ENCODE results near the gene TADA3. TPM values are rescaled to one million over a fixed set of nuclear protein-coding genes. Genes with fewer than 3 reads are reported as not detected.
"Not testable (repeated sequence)": the region's sequence is repeated elsewhere in the genome, so short reads cannot be mapped to it uniquely, and the experiment has no call there.

Gene TADA3
- polyA plus RNA-seq, 1 donor: 61.8 TPM

GRCh38 chr3:9784965-9785364 lies 7.3 kb downstream of the TADA3 start:
- no peak for DNase-seq (ENCODE audit: low read depth)

GRCh38 chr3:9783954-9784353 lies 8.3 kb downstream of the TADA3 start:
- DNase-seq (ENCODE audit: low read depth): no peak

- no peak for DNase-seq (ENCODE audit: low read depth)
Measured at GRCh38 chr3:9782770-9783169, 9.5 kb downstream of the TADA3 start.

- no peak for DNase-seq (ENCODE audit: low read depth)
Measured at GRCh38 chr3:9781978-9782603, 10.2 kb downstream of the TADA3 start.

- no peak for DNase-seq (ENCODE audit: low read depth)
Measured at GRCh38 chr3:9781551-9781950, 10.7 kb downstream of the TADA3 start.

GRCh38 chr3:9780910-9781309 lies 11.4 kb downstream of the TADA3 start:
- DNase-seq (ENCODE audit: low read depth): no peak

GRCh38 chr3:9780458-9780812 lies 11.8 kb downstream of the TADA3 start:
- DNase-seq (ENCODE audit: low read depth): no peak

GRCh38 chr3:9779721-9780457 lies 12.4 kb downstream of the TADA3 start:
- no peak for DNase-seq (ENCODE audit: low read depth)

- DNase-seq (ENCODE audit: low read depth): no peak
Measured at GRCh38 chr3:9779075-9779593, 13.1 kb downstream of the TADA3 start.

GRCh38 chr3:9778143-9779074 lies 13.9 kb downstream of the TADA3 start:
- no peak for DNase-seq (ENCODE audit: low read depth)

- no peak for DNase-seq (ENCODE audit: low read depth)
Measured at GRCh38 chr3:9777694-9778021, 14.6 kb downstream of the TADA3 start.

GRCh38 chr3:9776896-9777693 lies 15.2 kb downstream of the TADA3 start:
- DNase-seq (ENCODE audit: low read depth): no peak

GRCh38 chr3:9771007-9771406 lies 21.3 kb downstream of the TADA3 start:
- not testable (repeated sequence) for DNase-seq (ENCODE audit: low read depth)

- DNase-seq (ENCODE audit: low read depth): peak; percentile 47
Measured at GRCh38 chr3:9770276-9770812, 21.9 kb downstream of the TADA3 start.

- DNase-seq (ENCODE audit: low read depth): peak; percentile 60
Measured at GRCh38 chr3:9769426-9770275, 22.6 kb downstream of the TADA3 start, which contains the start of gene CAMK1. TSS of gene CAMK1 (minus strand) at chr3:9769947. CDS start at chr3:9767749, 2,198 bp downstream.

- no peak for DNase-seq (ENCODE audit: low read depth)
Measured at GRCh38 chr3:9769012-9769411, 23.3 kb downstream of the TADA3 start.

GRCh38 chr3:9768141-9768775 lies 24.0 kb downstream of the TADA3 start:
- no peak for DNase-seq (ENCODE audit: low read depth)

GRCh38 chr3:9767418-9767817 lies 24.9 kb downstream of the TADA3 start:
- DNase-seq (ENCODE audit: low read depth): no peak

- no peak for DNase-seq (ENCODE audit: low read depth)
Measured at GRCh38 chr3:9765865-9766264, 26.4 kb downstream of the TADA3 start.

GRCh38 chr3:9762871-9763270 lies 29.4 kb downstream of the TADA3 start:
- no peak for DNase-seq (ENCODE audit: low read depth)

Data from forelimb muscle (tissue), 1 donor.